Uterus (tissue), 2 donors: ENCODE results near the gene PFKFB4.

Source experiments
- POLR2A ChIP-seq, 2 donors: fragments of 450-650 bp; IDR thresholded peaks; one replicate each; pipeline ENCODE4 v1.6.1; 2016; ENCODE audit warnings: antibody characterized with exemption in 2 of 2, mild to moderate bottlenecking in 1 of 2, moderate library complexity in 1 of 2
- TF ChIP-seq, protein P1 (sequence below), 4 experiments: fragments of 200-600 bp in 2 of 4; fragments of 450-650 bp in 2 of 4; sonication (generic) in 2 of 4; IDR thresholded peaks; one replicate each; pipeline ENCODE4 v1.5.1; 2016 to 2019; ENCODE audit warnings: antibody characterized with exemption in 4 of 4, mild to moderate bottlenecking in 2 of 4, moderate library complexity in 1 of 4

DNA sequence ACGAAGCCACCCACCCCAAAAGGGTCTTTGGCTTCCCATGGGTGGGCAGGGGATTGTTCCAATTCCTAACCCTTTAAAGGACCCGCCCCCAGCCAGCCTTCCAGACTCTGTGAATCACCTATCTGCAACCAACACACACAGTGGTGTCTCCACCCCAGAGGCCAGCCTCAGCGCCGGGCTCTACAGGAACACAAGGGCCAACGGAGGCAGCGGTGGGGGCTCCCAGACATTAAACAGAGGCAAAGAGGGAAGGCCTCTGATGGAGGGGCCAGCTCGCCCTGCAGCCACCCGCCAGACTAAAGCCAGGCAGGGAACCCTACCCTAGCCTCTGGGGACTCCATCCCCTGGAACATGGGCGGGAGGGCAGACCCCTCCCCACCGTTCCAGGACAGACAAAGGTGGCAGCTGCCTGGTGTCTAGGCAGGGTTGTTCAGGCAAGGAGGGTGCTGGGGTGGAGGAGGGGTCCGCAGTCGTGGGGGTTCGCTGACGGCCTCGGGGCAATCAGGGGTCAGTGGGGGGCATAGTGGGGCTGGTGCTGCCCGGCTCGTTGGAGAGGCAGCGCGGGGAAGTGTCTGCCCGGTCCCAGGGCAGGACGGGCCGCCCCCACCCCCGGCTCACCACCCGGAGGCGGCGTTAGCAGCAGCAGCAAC is 53.1 kb downstream of the PFKFB4 start:
- TF ChIP-seq, protein P1, sequence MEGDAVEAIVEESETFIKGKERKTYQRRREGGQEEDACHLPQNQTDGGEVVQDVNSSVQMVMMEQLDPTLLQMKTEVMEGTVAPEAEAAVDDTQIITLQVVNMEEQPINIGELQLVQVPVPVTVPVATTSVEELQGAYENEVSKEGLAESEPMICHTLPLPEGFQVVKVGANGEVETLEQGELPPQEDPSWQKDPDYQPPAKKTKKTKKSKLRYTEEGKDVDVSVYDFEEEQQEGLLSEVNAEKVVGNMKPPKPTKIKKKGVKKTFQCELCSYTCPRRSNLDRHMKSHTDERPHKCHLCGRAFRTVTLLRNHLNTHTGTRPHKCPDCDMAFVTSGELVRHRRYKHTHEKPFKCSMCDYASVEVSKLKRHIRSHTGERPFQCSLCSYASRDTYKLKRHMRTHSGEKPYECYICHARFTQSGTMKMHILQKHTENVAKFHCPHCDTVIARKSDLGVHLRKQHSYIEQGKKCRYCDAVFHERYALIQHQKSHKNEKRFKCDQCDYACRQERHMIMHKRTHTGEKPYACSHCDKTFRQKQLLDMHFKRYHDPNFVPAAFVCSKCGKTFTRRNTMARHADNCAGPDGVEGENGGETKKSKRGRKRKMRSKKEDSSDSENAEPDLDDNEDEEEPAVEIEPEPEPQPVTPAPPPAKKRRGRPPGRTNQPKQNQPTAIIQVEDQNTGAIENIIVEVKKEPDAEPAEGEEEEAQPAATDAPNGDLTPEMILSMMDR (IDR thresholded peaks at IDR 0.05), result no peak
- TF ChIP-seq POLR2A (IDR thresholded peaks at IDR 0.05), result no peak
